Measurements from ENCODE around the gene TM4SF18.
A peak's percentile ranks its signal among the peaks of the same experiment; 100 is the strongest.
"Not testable (repeated sequence)": the region's sequence is repeated elsewhere in the genome, so short reads cannot be mapped to it uniquely, and the experiment has no call there.

The TM4SF18 gene

DNA sequence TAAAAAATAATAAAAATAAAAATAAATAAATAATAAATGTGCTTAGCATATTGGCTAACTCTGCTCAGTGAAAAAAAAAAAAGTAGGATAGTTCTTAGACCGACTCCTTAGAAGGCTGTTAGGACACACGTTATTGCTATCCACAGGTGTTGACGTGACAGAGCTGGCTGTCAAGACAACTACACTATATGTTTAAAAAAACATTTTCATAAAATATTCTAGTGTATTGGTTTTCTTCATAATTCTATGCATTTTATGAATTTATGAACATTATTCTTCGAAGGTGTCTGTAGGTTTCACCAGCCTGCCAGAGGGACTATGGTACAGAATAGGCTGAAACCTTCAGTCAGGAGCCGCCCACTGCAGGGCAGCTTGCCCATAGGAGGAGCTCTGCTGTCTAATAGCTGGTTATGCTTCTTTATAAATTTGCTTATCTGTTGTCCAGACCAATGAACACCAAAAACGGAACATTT is 34.8 kb upstream of the TM4SF18 start:
- DNase-seq, result no peak

DNA sequence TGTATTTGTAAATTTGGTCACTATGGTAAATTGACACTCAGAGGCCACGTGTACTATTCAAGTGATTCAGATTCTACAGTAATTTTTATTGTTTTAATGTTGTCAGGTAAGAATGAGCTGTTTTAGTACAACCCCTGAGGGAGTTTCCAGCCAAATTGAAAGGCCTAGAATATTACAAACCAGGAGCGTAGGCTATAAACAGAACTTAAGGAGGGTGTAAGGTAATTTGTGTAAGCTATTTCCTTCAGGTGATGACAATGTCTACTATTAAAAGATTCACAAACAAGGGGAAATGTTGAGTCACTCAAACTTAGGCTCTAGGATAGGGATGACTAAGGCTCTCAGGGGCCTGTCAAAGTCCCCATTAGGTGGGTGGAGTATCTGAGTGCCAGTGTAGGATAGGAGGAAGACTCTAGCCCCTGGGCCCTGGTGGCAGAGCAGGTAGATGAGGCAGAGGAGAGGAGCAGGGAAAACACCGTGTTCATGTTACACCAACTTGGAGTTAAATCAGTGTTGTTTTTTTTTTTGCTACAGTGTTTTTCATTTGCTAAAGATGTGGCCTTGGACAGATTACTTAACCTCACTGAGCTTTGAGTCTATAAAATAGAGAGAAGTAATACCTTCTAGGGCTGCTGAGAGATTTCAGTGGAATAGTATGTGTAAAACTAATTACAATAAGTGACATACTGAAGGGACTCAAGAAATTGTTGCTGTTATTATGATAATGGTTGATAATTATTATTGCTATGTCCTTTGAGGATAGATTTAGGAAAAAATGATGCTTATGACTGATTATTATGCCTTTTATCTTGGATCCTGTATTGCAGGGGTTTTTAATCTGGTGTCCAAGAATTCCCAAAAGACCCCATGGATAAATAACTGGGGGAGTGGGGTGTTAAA is 33.8 kb upstream of the TM4SF18 start:
- DNase-seq, result peak in 1 of 2 experiments; percentile 30

- no peak for DNase-seq
These were observed 32.6 kb upstream of the TM4SF18 start for GRCh38 chr3:149366031-149366430.

DNA sequence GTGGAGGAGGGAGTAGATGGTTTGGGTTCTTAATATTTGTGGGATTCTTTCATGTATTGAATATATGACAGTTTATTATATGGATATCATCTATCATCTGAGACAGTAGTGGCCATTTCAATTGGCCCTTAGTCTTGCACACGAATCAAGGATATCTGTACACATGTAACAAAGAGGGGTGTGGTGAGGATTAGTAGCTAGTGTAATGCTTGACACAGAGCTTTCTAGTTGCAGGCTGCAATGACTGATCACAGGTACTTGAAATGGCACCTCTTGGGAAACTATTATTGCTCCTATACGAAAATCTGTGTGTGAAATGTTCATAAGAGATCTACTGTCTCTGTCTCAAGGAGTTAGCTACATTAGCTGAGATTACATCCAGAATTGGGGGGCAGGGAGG is 31.2 kb upstream of the TM4SF18 start:
- no peak for DNase-seq

GRCh38 chr3:149363053-149363452 is 29.6 kb upstream of the TM4SF18 start:
- DNase-seq, result no peak

GRCh38 chr3:149362366-149362765 is 28.9 kb upstream of the TM4SF18 start:
- no peak for DNase-seq

DNA sequence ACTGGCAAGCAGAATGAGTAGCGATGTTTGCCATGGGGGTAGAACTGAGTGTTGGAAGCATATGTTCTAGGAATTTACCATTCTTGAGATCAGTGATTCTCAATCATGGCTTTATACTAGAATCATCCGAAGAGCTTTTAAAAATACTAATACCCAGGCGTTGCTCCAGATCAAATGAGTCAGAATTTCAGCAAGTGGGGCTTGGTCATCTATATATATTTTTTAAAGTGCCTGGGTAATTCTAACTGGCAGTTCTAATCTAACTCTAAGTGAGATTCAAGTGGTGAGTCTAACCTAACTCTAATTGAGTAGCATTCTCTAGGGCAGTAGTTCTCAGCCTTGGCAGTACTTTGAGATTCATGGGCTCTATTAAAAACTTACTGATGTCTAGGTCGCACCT is 23.2 kb upstream of the TM4SF18 start:
- DNase-seq, result no peak

DNA sequence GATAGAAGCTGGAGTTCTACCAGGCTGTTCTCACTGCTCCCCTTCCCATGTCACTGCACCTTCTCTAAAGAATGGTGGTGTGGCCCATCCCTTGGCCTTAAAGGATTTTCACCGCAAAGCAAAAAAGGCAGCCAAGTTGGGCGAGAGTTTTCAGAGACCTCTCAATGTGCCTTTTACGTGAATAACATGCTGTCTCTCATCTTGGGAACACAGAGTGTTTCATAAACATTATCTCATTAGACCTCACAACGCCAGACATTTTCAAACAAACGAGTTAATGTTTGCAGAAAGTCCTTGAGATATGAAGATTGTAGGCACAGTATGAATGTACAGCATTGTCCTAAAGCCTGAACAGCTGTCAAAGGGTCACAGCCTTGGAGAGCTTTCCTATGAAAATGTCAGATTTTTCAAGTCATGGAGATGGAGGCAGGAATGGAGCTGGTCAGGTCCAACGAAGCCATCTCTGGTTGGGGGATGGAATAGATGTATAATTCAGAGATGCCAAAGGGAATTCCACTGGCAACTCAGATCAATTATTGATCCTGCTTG is 22.7 kb upstream of the TM4SF18 start:
- DNase-seq, result no peak

DNA sequence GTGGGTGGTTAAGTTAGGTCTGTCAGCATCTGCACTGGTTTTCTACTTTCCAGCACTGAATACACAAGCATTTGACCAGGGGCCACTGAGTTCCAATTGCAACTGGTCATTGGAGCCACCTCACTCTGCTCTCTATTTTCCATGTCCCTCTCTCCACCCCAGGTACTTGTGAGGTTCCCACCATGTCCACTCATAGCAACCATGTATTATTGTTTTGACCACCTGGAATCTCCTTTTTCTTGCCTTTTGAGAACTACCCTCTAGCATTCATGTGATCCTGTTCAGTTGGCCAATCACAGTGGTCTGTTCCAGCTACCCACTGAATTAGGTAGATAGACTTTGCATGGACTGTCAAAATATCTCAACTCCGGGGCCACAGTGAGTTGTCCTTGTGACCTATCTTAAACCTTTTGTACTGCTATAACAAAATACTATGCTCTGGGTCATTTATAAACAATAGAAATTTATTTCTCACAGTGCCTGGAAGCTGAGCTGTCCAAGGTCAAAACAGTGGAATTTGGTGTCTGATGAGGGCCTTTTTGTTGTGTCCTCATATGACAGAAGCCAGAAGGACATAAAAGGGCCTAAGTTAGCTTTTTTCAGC is 20.2 kb upstream of the TM4SF18 start:
- no peak for DNase-seq

- peak; percentile 43 to 53 for DNase-seq
These were observed 19.1 kb upstream of the TM4SF18 start for GRCh38 chr3:149352556-149352955.

GRCh38 chr3:149343951-149344350 is 10.5 kb upstream of the TM4SF18 start:
- DNase-seq, result no peak

DNA sequence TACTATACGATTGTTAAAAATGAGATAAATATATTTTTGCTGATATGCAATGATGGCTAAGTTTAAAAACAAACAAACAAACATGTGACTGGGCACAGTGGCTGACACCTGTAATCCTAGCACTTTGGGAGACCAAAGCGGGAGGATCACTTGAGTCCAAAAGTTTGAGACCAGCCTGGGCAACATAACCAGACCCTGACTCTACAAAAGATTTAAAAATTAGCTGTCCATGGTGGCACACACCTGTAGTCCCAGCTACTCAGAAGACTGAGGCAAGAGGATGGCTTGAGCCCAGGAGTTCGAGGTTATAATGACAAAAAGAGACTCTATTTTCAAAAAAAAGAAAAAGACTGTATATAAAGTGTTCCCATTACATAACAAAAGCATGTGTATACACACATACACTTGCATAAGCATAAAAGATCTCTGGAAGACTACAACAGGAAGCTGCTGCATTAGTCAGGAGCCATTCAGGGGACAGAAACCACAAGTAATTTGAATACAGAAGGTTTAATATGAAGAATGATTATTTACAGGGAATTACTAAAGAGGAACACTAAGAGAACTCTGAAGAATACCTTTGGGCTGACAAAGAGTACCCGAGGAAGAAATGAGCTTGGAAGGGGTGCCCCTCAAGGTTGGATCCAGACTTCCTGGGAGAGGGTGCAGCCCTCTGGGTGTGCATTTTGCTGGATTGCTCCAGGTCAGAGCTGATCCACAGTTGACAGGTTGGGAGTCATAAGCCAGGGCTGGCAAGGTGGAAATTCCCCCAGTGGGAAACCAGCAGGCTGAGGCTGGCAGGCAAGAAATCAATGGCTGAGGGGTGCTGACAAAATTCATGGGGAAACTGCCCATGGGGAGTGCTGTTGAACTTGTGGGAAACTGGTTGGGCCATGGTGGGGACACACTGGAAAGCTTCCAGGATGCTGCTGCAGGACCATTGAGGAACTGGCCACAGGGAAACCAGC is 9.3 kb upstream of the TM4SF18 start:
- DNase-seq, result no peak

GRCh38 chr3:149340310-149340933 is 7.0 kb upstream of the TM4SF18 start:
- no peak for DNase-seq

DNA sequence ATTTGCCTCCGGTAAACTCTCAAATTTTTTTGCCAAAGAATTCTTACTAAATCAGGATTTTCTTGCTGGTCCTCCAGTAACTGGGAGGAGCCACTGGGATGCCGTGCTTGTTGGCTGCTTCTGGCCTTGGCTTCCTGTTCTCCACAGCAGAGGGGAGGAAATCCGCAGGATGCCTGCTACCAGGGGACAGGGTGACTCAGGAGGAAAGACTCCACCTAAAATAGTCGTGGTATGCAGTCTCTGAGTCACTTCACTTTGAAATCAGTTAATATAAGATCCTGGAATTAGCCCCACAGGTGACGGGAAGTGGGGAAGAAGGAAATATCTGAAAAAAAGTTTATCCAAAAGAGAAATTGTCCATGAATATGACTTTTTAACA is 6.5 kb upstream of the TM4SF18 start:
- no peak for DNase-seq

DNA sequence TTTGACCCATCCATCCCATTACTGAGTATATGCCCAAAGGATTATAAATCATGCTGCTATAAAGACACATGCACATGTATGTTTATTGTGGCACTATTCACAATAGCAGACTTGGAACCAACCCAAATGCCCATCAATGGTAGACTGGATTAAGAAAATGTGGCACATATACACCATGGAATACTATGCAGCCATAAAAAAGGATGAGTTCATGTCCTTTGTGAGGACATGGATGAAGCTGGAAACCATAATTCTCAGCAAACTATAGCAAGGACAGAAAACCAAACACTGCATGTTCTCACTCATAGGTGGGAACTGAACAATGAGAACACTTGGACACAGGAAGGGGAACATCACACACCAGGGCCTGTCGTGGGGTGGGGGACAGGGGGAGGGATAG is 4.0 kb upstream of the TM4SF18 start:
- not testable (repeated sequence) for DNase-seq

- DNase-seq, result no peak
These were observed 3.5 kb upstream of the TM4SF18 start for GRCh38 chr3:149336925-149337324.

DNA sequence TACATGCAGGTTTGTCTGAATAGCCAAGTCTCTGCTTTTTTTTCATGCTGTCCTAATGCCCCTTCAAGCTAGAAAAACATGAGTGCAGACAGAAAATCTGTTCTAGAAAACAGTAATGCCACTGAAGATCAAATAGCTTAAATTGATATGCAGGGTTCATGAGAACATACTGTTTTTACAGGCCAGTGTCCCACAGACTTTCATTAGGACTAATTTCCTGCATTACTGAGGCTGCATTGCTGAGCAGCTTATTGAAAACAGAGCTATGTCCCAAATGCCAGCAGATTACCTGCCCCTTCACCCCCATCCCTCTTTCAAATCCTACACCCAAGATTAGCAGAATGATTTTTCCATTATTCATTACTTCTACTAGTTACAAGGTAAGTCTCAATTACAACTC is 665 bp downstream of the TM4SF18 start:
- DNase-seq, result no peak

DNA sequence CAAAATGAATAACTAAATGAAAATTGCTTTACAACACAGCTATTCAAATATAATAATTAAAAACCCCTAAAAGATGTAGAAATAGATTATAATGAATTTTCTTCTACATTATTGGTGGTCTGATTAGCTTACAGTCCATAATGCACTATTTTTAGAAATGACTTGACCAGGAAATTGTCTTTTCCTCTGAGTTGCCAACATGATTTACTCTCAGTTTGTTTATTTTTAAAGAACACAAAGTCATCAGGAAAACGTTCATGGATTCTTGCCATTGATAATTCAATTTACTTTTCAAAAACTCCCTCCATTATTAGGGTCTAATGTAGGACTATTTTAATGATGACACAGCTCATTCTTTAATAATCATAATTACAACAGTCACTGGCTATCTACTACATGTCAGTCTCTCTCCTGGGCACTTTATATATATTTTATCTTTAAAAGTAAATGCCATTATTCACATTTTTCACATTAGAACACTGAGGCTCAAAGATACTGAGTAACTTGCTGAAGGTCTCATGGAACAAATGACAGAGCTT is 1.1 kb downstream of the TM4SF18 start:
- DNase-seq, result no peak

- DNase-seq, result no peak
These were observed 2.0 kb downstream of the TM4SF18 start for GRCh38 chr3:149331396-149331795.

DNA sequence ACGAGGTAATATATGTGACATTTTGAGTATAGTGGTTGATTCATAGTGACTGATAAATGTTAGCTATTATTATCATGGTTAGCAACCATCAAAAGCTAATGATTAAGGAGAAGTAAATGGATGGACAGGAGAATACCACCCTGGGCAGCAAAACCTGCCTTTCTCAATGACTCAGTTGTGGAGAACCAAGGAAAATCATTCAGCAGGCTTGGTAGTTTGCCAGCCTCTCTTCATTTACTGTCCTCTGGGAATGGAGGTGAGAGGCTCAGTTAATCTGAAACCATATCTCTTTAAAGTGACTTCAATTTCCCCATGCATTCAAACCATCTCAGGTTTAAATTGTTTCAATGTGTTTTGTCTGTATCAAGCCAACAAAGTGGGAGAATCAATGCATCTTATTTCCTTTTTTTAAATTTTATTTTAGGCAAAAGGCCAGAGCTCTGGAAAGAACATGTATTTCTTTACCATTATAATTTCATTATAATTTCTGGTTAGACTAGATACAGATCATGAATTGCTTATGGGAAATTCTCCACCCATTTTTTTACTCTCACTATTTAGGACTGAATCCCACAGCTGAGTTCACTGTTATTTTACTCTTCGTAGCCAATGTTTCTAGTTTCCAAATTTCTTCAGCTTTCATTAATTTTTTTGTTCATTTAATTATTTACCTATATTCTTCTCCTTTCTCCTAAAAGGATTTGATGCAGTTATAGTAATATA is 2.7 kb downstream of the TM4SF18 start:
- DNase-seq, result no peak

DNA sequence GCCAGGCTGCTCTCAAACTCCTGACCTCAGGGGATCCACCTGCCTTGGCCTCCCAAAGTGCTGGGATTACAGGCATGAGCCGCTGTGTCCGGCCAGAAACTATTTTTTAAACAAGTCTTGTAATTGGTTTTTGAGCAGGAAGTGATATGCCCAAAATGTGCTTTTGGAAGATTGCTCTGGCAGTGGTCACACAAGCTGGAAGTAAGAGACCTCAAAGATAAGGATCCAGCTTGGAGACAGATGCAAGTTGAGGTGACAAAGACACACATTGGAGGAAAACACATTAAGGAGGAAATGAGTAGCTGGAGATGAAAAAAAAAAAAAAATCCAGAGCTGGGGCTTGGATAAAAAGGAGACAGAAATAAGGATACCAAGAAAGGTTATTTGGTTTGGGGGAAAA is 6.3 kb downstream of the TM4SF18 start:
- no peak for DNase-seq
